GM12891 (cell line): ENCODE measurements around the gene TGFA.

ENCODE experiments used
- DNase-seq: peaks from one replicate; pipeline ENCODE4 v3.0.0; 2011; ENCODE audit warnings: low spot score; ENCODE audit not compliant: insufficient read length
- FAIRE-seq: peaks from 2 replicates; lab custom pipeline; 2011; peaks lifted over from hg19 to GRCh38; lab: Jason Lieb, UNC
- PAX5 ChIP-seq: IDR thresholded peaks from 2 replicates; pipeline ENCODE4 v1.6.1; 2011; ENCODE audit warnings: low read length, moderate library complexity, mild to moderate bottlenecking; ENCODE audit not compliant: insufficient read depth, severe bottlenecking
- POLR2A ChIP-seq: IDR thresholded peaks from 2 replicates; pipeline ENCODE4 v1.6.1; 2011; ENCODE audit warnings: low read depth, low read length, control low read depth
- POLR2AphosphoS5 ChIP-seq: IDR thresholded peaks from 2 replicates; pipeline ENCODE4 v1.6.1; 2011; ENCODE audit warnings: low read depth, low read length, control low read depth
- POU2F2 ChIP-seq: IDR thresholded peaks from 2 replicates; pipeline ENCODE4 v1.6.1; 2011; ENCODE audit warnings: low read depth, mild to moderate bottlenecking, control low read depth, low read length, moderate library complexity
- SPI1 ChIP-seq: IDR thresholded peaks from 2 replicates; pipeline ENCODE4 v1.6.1; 2011; ENCODE audit warnings: low read depth, low read length, control low read depth
- TAF1 ChIP-seq: IDR thresholded peaks from 2 replicates; pipeline ENCODE4 v1.6.1; 2011; ENCODE audit warnings: low read depth, low read length, control low read depth

Gene TGFA

GRCh38 chr2:70435138-70435537 is 118.5 kb downstream of the TGFA start:
- TF ChIP-seq POLR2AphosphoS5, result no peak
- no peak for TF ChIP-seq POLR2A
- no peak for TF ChIP-seq PAX5
- no peak for TF ChIP-seq TAF1
- no peak for TF ChIP-seq POU2F2
- TF ChIP-seq SPI1, result no peak
- FAIRE-seq, result no peak
- DNase-seq, result no peak

DNA sequence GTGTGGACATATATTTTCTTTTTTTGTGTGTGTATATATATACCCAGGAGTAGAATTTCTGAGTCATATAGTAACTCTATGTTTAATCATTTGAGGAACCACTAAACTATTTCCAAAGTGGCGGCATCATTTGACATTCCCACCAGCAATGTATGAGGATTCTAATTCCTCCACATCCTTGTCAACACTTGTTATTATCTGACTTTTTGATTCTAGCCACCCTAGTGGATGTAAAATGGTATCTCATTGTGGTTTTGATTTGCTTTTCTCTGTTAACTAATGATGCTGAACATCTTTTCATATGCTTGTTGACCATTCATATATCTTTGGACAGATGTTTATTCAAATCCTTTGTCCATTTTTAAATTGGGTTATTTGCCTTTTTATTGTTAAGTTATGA is 120.3 kb downstream of the TGFA start:
- DNase-seq (no peak), FAIRE-seq (no peak)
- TF ChIP-seq POLR2AphosphoS5 (no peak), TAF1 (no peak), SPI1 (no peak), POU2F2 (no peak), POLR2A (no peak), PAX5 (no peak)

DNA sequence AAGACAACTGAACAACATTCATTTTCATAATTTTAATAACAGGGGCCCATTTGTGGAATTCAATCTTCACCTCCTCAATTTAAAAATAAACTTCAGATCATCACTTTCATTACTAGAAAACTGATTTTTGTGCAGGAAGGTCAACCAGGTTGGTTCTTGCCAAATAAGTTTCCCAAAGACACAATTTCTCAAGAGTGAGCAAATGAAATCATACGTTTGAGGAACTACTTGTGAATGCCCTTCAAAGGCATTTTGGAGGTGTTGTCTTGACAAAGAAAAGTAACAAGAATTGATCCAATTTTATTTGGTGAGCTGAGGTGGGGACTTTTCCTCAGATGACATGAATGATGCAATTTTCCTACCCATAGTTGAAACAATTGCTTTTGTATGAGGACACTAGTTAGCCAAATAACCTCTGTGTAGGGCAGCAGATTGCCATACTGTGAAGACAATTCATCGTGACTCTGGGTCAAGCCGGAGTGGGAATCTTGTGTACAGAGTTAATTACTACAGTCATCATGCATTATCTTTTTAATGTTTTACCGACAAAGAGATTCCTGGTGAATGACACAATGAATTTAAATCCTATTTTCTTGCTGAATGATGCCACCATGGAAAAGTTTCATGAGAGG is 121.8 kb downstream of the TGFA start:
- TF ChIP-seq POLR2AphosphoS5 (no peak), POU2F2 (no peak), POLR2A (no peak), TAF1 (no peak), SPI1 (no peak), PAX5 (no peak)
- no peak for FAIRE-seq
- no peak for DNase-seq

DNA sequence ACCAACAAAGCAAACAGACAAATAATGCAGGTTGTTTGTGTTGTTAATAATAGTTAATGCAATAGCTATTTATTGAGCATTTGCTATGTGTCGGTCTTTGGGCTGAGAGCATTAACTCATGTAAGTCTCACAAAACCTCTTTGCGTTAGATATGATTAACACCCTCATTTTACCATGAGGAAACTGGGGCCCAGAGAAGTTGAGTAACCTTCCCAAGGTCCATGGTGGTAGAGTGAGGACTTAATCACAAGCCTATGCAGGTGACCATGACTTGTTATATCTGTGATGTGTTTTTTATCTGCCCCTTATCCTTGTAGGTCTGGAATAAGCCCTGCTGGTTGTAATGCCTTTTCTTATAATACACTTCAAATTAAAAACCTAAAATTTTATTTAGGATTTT is 127.3 kb downstream of the TGFA start:
- DNase-seq (no peak), FAIRE-seq (no peak)
- no peak for TF ChIP-seq PAX5
- TF ChIP-seq TAF1, result no peak
- no peak for TF ChIP-seq POU2F2
- no peak for TF ChIP-seq POLR2A
- no peak for TF ChIP-seq POLR2AphosphoS5
- TF ChIP-seq SPI1, result no peak

GRCh38 chr2:70425682-70426301 is 127.8 kb downstream of the TGFA start:
- FAIRE-seq (no peak), DNase-seq (no peak)
- TF ChIP-seq POU2F2 (no peak), POLR2AphosphoS5 (no peak), PAX5 (no peak), POLR2A (no peak), TAF1 (no peak), SPI1 (no peak)

- DNase-seq, result no peak
- no peak for FAIRE-seq
- no peak for TF ChIP-seq POLR2A
- no peak for TF ChIP-seq PAX5
- no peak for TF ChIP-seq POLR2AphosphoS5
- no peak for TF ChIP-seq POU2F2
- TF ChIP-seq SPI1, result no peak
- TF ChIP-seq TAF1, result no peak
Measured at GRCh38 chr2:70420740-70421139, 132.9 kb downstream of the TGFA start.

DNA sequence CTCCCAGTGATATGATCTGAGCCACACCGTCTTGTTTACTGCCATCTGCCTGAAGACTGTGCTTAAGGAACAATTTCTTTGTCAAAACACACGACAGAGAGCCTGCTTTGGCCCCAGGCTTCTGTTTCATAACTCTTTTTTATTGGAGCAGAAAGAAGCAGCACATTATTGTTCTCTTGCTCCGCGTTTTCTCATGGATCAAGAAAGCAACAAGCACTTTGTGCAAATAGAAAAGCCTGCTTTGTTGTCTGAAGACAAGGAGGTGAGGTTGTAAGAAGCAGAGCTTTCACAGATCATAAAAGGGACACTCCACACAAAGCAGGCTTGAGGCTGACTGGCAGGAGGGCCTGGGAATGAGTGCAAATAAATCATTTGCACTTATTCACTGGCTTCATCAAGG is 133.5 kb downstream of the TGFA start:
- DNase-seq (no peak), FAIRE-seq (no peak)
- TF ChIP-seq SPI1 (no peak), POLR2A (no peak), POU2F2 (no peak), POLR2AphosphoS5 (no peak), TAF1 (no peak), PAX5 (no peak)

GRCh38 chr2:70418514-70418913 is 135.1 kb downstream of the TGFA start:
- no peak for TF ChIP-seq TAF1
- no peak for TF ChIP-seq POLR2AphosphoS5
- no peak for TF ChIP-seq POLR2A
- no peak for TF ChIP-seq PAX5
- TF ChIP-seq POU2F2, result no peak
- no peak for TF ChIP-seq SPI1
- FAIRE-seq (no peak), DNase-seq (no peak)

DNA sequence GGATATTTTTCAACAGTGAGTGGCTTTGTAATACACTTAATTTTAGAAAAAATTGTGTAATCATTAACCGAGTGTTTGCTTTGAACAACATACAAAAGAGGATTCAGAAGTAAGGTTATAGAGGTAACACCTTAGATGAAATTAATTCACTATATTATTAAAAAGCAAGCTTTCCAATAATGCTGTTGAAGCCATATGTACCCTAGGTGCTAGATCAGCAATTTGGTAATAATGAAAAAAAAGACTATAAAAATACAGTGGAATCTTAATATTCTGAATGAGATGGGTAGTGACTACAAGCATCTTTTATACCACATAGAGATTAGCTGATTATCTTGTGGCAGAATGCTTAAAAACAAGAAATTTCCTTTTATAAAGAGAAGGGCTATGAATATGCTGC is 136.6 kb downstream of the TGFA start:
- DNase-seq (no peak), FAIRE-seq (no peak)
- TF ChIP-seq PAX5 (no peak), POLR2A (no peak), SPI1 (no peak), POU2F2 (no peak), POLR2AphosphoS5 (no peak), TAF1 (no peak)

DNA sequence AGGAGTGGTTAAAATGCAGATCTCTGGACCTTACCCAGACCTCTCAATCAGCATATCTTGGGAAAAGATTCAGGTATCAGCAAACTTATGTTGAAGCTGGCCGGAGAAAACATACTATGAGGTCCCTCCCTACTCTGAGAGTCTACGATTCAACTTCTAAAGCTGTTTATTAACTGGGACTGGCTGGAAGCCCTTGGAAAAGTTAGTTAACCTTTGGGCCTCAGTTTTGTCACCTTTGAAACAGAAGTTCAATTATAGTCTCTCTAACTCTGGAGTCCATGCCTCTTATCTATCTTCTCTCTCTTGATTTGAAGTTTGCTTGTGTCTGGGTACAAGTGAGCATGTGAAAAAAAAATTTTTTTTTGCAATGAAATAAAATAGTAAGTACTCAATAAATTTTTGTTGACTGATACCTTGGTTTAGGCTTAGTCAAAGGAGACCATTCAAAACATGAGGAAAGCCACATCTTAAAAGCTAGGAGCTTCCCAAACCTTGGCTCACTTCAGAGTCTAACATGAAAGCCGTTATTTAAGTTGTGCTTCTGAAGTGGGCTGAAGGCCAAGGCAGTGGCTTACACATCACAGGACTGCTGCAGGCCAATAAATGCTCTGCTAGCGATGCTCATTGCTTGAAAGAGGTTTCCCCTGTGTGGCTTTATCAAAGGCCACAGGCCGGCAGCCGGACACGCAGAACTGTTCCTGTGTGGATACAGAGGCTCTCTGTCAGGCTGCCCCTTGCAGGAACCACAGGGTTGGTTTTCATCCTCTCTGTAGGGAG is 141.1 kb downstream of the TGFA start:
- DNase-seq (no peak), FAIRE-seq (no peak)
- TF ChIP-seq TAF1 (no peak), SPI1 (no peak), POU2F2 (no peak), PAX5 (no peak), POLR2AphosphoS5 (no peak), POLR2A (no peak)
